ENCODE measurements around the gene SPZ1.
"Not testable (repeated sequence)": the region's sequence is repeated elsewhere in the genome, so short reads cannot be mapped to it uniquely, and the experiment has no call there.

- TF ChIP-seq YY1 (IDR thresholded peaks at IDR 0.05; ENCODE audit: insufficient read depth, insufficient read length); SUZ12 (IDR thresholded peaks at IDR 0.05; ENCODE audit: extremely low read depth, insufficient read depth, insufficient read length): not testable (repeated sequence)
Observed at GRCh38 chr5:80300796-80301195, 19.0 kb upstream of the SPZ1 start.
